Mesenteric fat pad (tissue), 1 donor: Measurements from ENCODE around the gene ZC3H13. TPM values are rescaled to one million over a fixed set of nuclear protein-coding genes. Genes with fewer than 3 reads are reported as not detected.
"Not testable (repeated sequence)": the region's sequence is repeated elsewhere in the genome, so short reads cannot be mapped to it uniquely, and the experiment has no call there.

Experiments
- DNase-seq: peaks from one replicate; pipeline ENCODE4 v3.0.0-alpha.2; 2020; ENCODE audit warnings: low spot score
- total RNA-seq: library from RNA; stranded (reverse); fragmentation: NEBNext Ultra II Directional; extraction: Animal tissue kit (Norgen Biotek cat#: 25700); gene quantifications from one replicate; pipeline ENCODE4 v1.2.1, GENCODE V29; 2021
- donor health status: DM: yes; HTN: yes; CAD: no.

ZC3H13 gene
- total RNA-seq, 1 donor from 2014 or later = 44.1 TPM

DNA sequence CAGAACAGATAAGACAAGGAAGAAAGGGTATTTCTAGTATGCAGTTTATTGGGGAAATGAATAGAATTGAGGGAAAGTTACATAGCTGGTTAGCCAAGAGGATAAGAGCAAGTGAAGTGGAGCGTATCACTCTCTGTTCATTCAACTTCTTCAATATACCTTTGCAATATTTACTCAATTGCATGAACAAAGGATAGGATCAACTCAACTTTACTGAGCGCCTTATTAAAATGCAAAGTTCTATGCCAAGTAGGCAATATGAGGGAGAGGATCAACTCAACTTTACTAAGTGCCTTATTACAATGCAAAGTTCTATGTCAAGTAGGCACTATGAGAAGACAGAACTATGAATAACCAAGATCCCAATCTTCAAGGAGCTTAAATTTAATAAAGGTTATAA is 43.9 kb downstream of the ZC3H13 start:
- no peak for DNase-seq

DNA sequence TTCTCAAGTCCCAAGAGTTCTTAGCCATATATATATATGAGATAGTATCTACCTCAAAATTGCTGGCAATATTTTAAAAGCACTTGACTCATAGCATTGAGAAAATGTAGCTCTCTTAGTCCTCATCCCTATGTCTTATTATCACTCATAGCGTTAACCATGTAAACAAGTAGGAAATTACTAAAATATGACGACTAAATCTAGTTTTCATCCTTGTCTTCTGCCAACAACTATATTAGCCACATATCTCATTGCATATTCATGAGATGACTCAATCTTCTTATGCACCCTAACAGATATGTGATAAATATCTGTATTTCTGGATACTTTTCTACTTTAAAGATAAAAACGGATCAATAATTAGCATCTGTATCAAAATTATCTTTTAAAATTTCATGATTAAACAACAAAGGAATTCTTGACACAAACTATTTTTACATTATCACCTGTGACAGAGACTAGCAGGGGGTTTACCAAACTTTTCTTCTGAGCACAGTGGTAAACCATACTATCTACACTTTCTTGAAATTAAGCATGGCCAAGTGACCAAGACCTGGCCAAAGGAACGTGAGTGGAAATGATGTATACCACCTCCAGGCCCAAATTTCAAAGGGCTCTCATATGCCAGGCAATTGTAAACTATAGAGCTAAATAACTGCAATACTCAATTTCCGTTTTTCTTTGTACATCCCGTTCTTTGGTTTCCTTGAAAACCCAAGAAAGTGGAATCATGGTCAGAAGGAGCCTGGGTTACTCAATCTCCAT is 45.7 kb downstream of the ZC3H13 start:
- DNase-seq = no peak

DNA sequence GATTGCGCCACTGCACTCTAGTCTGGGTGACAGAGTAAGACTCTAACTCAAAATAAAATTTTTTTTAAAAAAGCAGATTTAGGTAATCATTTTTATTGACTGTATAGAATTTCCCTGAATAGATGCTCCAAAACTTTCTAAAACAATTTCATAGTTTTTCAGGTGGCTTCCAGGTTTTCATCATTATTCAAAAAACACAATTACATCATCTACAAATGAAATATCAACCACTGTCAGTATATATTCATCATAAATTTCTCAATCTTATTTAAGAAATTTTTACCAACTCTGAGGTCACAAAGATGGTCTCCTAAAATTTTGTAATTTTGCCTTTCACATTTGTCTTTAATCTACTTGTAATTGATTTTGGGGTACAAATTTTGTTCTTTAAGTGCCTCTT is 48.1 kb downstream of the ZC3H13 start:
- no peak for DNase-seq

DNA sequence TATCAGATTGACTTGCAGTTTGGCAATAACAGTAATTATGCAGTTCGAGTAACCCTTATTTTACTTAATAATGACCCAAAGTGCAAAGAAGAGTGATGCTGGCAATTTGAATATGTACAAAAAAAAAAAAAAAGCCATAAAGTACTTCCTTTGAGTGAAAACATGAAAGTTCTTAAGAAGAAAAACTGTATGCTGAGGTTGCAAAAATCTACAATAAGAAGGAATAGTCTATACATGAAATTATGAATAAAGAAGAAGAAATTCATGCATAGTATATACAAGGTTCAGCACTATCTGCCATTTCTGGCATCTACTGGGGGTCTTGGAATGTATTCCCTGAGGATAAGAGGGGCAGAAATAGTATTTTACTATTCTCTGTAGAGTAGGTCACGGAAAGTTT is 55.9 kb downstream of the ZC3H13 start:
- DNase-seq = no peak

DNA sequence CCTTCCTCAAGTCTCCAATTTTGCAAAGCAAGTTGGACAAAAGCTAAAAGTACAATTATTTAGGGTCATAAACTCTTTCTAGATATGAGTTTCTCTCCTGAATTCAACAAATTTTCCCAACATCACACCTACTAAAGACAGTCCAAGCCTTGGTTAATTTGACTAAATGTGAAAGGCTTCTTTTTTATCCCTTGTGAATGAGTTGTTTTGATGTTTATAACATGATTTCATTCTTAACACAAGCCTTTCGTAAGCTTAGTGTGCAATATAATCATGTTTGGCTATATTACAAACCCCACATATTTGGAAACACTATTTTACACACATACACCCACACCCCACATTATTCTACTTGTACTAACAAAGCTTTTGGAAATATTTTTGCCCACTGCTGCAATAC is 57.3 kb downstream of the ZC3H13 start:
- DNase-seq = no peak

DNA sequence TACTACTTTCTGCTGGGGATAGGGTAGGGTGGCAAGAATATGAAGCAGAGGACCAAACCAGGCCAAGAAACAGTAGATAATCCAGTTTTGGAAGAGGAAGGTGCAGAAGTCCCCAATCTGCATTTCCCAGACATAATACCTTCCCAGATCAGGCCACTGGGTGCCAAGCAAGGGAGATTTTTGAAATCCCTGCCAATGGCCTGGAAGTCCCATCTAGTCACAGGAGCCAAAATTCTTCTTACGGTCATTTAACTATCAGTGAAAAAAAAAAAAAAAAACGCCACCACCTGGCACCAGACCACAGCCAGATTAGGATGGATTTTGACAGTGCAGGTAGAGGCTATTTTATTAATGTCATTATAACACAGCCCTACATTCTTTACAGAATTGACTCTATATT is 57.8 kb downstream of the ZC3H13 start:
- no peak for DNase-seq

DNA sequence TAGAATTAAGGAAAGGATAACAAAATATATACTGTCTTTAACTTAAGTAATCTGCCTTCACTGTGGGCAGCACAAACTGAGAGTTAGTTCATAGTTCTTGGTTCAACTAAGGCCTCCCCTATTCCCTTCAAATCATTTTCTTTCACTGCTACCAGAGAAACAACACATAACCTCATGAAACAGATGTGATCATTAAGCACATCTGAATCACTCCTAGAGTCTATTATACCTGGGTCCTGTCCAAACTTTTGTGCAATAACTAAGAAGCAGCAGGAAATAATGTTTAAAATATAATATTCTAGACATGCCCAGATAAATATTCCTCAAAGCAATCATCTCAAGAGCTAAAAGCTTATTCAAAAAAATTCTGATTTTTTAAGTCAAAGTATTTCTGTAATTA is 62.9 kb downstream of the ZC3H13 start:
- DNase-seq = no peak

DNA sequence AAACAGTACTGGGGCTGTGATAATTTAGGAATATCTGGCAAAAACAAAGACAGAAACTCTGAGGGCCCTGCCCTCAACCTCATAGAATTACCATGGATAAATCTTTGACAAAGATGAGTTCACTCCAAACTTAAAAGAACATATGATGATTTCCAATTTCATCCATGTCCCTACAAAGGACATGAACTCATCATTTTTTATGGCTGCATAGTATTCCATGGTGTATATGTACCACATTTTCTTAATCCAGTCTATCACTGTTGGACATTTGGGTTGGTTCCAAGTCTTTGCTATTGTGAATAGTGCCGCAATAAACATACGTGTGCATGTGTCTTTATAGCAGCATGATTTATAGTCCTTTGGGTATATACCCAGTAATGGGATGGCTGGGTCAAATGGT is 71.4 kb downstream of the ZC3H13 start:
- not testable (repeated sequence) for DNase-seq

DNA sequence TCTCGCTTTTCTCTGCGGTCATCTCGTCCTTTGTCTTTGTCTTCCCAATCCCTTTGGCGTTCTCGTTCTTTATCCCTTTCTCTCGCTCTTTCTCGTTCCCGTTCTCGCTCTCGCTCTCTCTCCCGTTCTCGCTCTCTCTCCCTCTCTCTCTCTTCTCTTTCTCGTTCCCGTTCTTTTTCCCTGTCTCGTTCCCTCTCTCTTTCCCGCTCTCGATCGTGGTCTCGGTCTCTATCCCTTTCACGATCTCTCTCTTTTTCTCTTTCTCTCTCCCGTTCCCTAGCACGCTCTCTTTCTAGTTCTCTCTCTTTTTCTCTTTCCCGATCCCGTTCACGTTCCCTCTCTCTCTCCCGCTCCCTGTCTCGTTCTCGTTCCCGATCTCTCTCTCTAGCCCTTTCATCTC is 77.2 kb downstream of the ZC3H13 start:
- DNase-seq = no peak

DNA sequence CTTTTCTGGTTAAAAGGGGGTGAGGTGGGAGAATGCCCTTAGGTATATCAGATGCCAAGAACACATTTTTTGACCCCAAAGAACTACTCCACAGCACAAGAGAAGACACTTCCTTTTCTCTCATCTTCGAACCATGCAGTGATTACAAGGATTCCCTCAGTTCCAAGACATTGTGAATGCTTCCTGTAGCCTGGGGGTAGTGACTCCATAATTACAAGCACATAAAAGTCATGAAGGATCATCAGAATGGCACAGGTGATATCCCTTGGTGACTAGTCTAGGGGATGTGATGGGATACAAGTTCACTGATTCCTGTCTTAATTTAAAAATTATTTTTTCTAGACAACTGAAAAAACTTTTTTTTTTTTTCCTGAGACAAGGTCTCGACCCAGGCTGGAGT is 78.0 kb downstream of the ZC3H13 start:
- DNase-seq = no peak

DNA sequence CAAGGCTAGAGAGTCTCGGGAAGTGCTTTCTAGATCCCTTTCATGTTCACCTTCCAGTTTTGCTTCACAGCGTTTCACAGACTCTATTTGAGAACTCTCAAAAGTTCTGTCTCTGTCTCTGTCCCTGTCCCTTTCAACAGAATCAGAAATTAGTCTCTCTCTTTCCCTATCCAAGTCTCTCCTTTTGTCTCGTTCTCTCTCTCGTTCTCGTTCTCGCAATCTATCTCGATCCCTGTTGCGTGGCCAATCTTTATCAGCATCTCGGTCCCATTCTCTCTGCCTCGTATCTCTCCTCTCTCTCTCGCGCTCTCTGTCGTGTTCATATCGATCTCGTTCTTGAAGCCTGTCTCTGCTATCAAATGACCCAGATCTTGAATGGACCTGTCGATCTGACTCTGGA is 85.0 kb downstream of the ZC3H13 start:
- no peak for DNase-seq

DNA sequence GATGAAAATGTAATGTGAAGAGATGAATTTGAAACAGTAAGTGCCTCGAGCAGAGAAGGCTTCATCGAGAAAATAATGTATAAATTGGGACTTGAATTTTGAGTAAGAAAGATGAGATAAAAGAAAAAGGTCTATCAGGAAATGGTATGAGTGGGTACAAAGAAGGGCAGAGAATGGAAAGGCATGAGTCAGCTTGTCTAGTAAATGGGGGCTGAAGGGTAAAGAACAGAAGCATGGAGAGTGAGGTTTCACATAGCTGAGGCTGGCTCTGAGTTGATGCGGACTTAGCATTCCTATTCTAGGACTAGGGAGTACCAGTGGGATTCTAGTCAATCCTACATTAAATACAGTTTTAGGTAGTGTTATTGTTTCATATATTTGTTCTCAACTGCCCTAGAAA is 85.8 kb downstream of the ZC3H13 start:
- DNase-seq = no peak

DNA sequence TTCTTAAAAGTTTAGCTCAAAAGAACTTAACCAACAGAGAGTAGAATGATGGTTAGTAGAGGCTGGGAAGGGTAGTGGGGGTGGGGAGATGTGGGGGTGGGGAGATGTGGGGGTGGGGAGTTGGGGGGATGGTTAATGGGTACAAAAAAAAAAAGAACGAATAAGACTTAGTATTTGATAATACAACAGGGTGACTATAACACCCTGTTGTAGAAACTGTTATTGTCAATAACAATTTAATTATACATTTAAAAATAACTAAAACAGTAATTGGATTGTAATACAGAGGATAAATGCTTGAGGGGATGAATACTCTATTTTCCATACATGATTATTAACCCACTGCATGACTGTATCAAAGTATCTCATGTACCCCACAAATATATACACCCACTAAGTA is 91.1 kb downstream of the ZC3H13 start:
- DNase-seq = no peak

DNA sequence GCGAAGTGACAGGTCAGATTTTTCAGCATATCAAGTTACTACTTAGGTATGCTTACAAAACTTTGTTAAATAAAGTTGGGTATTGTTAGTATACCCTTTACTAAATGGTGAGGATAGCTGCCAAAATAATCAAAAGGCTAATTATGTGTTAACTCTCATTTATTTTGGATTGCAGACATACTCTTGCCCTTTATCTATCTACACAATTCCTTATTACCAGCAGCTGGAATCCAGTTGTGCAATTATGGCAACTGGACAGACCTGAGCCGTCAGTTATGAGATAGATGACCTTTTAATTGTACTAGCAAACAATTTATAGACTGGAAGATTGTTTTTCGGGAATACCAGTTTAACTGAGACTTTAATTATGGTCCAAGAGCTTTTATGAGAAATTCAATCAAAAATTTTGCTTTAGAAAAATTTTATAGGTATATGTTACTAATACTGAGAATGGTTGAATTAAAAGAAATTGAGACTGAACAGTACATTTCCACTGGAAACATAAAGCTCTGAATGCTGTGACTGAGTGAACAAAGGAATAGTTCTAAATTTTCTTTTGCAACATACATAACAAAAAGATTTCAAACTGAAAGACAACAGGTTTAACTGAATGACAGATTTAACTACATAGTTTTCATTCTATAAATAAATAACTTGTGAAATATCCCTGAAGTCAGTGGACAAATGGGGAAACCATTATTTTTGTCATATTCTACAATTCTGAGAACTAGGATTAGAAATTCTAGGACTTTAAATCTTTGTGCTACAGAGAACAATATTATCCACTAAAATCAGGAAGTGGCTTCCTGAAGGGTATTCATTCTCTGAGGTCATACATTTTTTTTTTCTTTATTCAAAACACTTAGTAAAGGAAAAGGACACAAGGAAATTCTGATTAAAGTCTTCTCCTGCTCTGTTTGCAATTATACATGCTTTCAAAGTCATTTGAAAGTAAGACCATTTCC is 97.4 kb downstream of the ZC3H13 start:
- DNase-seq = no peak

DNA sequence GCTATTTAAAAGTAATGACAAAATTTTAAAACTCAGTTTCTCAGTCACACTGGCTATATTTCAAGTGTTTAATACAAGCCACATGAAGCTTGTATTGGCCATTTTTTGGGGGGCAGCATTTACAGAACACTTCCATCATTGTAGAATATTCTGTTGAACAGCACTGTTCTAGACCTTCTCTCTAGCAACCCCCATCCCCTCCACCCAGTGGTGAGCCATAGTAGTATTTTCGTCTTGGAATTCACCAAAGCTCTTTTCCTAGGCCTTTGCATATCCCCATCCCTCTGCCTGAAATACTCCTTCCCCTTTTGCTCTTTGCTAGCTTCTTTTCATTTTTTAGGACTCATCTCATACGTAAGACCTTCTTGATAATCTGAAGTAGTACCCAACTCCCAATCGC is 99.5 kb downstream of the ZC3H13 start:
- no peak for DNase-seq

DNA sequence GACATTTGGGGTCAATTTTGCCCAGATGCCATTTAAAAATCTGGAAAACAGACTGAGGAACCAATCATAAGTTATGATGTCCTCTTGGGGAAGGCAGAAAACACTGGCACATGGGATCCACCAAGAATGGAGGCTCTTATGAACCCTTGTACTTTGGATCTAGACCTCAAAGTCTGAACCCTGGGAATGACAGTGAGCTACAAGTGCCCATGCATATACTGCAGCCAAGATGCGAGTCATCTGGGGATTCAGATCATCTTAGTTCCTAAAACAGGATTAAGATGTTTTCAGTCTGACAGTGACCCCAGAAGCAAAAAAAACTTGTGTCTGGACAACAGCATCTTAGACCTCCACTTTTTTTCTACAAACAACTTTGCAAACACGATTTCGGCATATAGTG is 100.8 kb downstream of the ZC3H13 start:
- no peak for DNase-seq

DNA sequence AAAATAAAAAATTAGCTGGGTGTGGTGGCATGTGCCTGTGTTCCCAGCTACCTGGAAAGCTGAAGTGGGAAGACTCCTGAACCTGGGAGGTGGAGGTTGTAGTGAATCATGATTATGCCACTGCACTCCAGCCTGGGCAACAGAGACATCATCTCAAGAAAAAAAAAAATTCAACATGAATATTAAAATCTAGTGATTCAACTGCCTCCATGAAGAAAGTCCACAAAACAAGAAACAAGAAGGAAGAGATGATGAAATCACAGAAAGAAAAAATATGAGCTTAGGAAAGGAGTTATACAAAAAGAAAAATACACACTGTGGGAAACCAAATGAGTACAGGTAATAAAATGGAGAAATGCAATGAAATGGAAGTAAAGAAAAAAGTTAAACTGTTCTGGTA is 101.4 kb downstream of the ZC3H13 start:
- no peak for DNase-seq

DNA sequence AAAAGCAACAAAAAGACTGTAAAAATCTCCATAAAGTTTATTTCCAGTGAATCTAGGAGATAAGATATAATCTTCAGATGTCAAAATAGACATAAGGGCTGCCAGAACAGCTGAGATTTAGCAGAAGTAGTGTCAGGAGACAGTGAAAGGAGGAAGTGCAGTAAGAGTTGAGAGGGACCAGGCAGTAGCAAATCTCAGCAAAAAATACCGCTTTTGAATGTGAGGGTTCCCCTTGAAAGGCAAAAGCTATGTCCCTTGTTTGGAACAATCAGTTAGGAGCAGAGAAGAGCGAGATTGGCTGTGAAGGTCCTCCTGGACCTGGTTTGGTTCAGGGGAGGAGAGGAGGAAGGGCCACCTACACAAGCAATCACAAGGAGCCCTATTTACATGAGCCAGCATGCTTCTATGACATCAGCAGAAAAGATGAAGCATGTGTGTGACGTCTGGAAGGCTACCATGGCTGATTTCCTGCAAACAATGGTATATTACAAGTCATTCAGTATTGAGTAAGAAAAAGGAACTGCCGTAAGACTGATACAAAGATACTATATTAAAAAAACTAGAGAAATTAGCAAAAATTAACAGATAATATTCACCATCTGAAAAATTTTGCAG is 102.1 kb downstream of the ZC3H13 start:
- DNase-seq = no peak

DNA sequence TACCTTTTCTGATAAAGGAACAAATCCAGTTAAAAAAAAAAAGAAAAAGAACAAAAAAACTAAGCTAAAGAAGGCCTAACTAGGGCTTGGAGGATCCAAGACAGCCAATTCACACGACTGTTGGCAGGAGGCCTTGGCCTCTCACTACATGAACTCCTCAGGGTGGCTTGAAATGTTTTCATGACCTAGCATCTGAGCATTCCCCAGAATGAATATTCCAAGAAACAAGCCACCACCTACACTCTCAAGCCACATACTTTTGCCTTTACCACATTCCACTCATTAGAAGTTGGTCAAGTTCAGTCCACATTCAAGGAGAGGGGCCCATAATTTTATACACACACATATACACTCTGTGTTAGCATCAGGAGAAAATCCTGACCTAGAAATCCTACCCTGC is 103.4 kb downstream of the ZC3H13 start:
- DNase-seq = no peak

DNA sequence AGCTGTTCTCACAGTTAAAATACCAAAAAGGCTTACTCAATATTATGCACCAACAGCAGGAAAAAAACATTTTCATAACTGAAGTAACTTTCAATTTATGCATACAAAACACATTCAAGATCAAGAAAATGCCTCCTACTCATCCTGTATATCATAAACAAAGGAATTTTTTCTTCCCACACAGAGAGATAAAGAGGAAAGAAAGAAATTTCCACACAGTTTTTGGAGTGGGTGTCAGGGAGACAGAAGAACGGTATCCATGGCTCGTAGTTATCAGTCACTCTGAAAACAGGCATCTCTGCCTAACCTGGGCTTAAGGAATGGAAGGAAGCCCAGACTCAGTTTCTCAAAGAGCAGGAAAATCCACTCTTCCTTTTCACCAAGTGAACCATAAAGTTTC is 108.6 kb downstream of the ZC3H13 start:
- no peak for DNase-seq

DNA sequence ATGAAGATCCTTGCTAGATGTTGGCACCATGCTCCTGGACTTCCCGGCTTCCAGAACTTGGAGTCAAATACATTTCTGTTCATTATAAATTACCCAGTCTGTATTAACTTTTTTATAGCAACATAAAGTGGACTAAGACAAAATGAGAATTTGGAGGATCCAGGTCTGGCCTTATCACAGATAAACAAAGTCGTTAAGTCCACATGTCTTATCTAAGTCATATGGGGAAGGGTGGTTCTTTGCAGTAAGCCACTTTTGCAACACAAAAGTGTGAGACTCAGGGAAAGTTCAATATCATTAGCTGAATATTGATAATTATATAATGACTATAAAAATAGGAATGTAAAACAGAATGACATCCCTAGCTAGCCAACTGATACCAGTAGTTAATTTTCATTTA is 109.4 kb downstream of the ZC3H13 start:
- DNase-seq = no peak

DNA sequence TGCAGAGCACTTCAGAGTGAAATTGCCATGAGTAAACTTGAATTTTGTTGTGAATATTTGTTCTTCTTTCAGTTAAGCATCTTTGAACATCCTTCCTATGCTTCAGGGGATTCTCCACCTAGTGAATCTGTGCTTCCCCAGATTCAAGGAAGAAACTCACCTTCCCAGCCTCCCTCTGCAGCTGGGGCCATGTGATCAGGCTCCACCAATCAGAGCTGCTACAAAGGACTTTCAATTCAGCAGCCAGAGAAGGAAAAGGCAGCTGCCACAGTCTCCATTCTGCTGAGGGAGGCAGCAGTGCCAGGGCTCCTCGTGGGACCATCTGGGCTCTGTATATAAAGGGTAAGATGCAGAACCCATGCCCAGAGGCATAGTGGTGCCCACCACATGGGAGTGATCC is 111.3 kb downstream of the ZC3H13 start:
- DNase-seq = no peak
